Breast epithelium (tissue), 3 donors: ENCODE results near the gene MARF1.

Source experiments
- CTCF ChIP-seq, 3 donors: fragments of 450-650 bp; IDR thresholded peaks; one replicate each; pipeline ENCODE4 v1.5.1; 2016 to 2017; ENCODE audit warnings: antibody characterized with exemption in 3 of 3, mild to moderate bottlenecking in 3 of 3, moderate library complexity in 3 of 3
- POLR2A ChIP-seq: fragments of 450-650 bp; IDR thresholded peaks from one replicate; pipeline ENCODE4 v1.6.1; 2016; ENCODE audit warnings: antibody characterized with exemption, mild to moderate bottlenecking, moderate library complexity
- POLR2AphosphoS5 ChIP-seq, 3 donors: sonication (generic); formaldehyde crosslinking; IDR thresholded peaks; one replicate each; pipeline ENCODE4 v1.6.1; 2017; ENCODE audit warnings: antibody characterized with exemption in 3 of 3

GRCh38 chr16:15598648-15599190, 44.2 kb downstream of the MARF1 start:
- TF ChIP-seq CTCF (IDR thresholded peaks at IDR 0.05), result no peak
- TF ChIP-seq POLR2A, result no peak
- TF ChIP-seq POLR2AphosphoS5 (IDR thresholded peaks at IDR 0.05), result no peak
